Measurements from ENCODE around the gene NFIA. TPM values are rescaled to one million over a fixed set of nuclear protein-coding genes. Genes with fewer than 3 reads are reported as not detected.

NFIA gene
- total RNA-seq, 4 donors from 2014 or later = 32.0 to 160 (median 32.9) TPM

DNA sequence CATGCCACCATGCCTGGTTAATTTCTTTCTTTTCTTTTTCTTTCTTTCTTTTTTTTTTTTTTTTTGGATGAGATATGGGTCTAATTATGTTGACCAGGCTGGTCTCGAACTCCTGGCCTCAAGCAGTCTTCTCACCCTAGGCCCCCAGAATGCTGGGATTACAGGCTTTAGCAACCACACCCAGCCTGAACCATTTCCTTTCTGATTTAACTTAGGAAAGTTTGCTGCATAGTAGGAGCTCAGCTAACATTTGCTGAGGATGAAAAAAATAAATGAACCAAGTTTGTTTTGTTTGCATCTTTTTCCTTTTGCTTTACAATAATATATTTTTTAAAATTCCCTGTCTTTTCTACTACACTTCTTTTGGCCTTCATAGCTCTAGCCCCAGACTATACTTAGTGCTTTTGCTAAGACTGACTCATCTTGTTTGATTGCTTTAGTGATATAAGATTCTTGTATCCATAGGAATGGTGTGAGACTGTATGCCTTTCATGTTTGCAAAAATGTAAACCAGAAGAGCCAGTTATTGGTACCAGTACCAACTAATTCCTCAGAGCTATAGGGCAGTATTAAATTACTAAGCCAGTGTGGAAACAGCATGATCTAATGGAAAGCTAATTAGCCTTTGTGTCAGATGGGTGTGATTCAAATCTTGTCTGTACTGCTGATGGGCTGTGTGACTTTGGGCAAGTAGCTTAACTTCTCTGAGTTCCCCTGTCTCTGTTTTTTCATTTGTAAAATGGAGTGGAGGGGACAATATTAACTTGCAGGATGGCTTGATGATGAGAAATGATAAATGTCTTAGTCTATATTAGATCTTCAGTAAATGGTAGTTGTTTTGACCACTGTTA lies 66.9 kb downstream of the NFIA start:
- DNase-seq = no peak
- Histone ChIP-seq H3K27ac (no peak overlapping the region), H3K9me3 (no peaks in the 10 kb centered on the region), H3K4me3 (no peak overlapping the region), H3K4me1 (peaks cover 0 to 19% (median 0%) of the 10 kb centered on the region in 4 donors), H3K27me3 (no peaks in the 10 kb centered on the region), H3K36me3 (no peaks in the 10 kb centered on the region)
- TF ChIP-seq POLR2A (IDR thresholded peaks at IDR 0.05) (no peak), CTCF (IDR thresholded peaks at IDR 0.05) (no peak)

- Histone ChIP-seq H3K27ac (no peak overlapping the region), H3K36me3 (no peaks in the 10 kb centered on the region), H3K9me3 (no peaks in the 10 kb centered on the region), H3K27me3 (no peaks in the 10 kb centered on the region), H3K4me1 (peaks cover 0 to 19% (median 0%) of the 10 kb centered on the region in 4 donors), H3K4me3 (no peak overlapping the region)
- no peak for DNase-seq
- no peak for TF ChIP-seq POLR2A (IDR thresholded peaks at IDR 0.05)
Observed at GRCh38 chr1:61151565-61151964, 69.2 kb downstream of the NFIA start.

DNA sequence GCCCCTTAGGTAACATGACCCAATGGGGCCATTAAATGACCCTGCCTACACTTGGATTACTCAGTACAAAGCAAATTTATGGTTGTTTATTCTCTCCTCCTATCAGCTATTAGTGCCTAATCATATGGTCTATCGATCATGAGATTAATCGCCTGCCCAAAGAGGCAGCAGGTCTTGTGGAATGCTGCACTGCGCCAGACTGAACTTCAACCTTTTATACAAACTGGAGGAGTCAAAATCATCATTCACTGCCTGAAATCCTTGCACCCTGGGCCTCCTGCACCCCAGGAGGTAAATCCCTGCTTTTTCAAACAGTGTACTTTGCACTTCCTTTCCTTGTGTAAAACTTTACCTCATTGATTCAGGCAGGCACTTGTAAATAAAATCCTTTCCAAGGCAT lies 69.7 kb downstream of the NFIA start:
- no peak for DNase-seq

DNA sequence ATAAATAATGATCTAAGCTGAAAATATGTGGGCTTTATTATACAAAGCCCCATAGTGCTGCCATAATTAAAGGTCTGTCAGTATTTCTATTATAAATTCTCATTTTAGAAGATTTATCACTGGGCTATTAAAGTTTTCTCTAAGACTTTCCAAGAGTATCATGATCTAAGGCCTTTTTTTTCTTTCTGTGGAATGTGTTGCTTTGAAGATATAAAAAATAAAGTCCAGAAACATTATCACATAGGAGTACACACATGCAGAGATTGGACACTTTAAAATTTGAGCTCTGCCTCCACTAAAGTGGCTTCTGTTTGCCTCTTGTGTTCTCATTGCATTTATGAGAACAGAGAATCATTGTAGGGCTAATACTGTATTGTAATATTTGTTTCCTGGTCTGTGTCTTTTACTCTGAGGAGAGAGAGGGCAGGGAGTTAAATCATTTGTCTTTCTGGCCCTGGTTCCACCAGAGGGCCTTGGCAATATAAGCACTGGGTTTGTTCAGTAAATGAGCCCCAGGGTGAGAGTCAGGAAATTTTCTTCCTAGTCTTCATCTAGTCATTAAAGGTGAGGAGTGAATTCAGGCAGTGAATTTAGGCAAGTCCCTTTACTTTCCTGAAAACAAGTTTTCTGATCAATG lies 70.2 kb downstream of the NFIA start:
- Histone ChIP-seq H3K27ac (peak overlapping the region in 2 of 4 donors; percentile 1 to 3), H3K27me3 (no peaks in the 10 kb centered on the region), H3K36me3 (no peaks in the 10 kb centered on the region), H3K4me1 (peaks cover 0 to 23% (median 0%) of the 10 kb centered on the region in 4 donors), H3K9me3 (no peaks in the 10 kb centered on the region), H3K4me3 (no peak overlapping the region)
- no peak for DNase-seq
- TF ChIP-seq CTCF (IDR thresholded peaks at IDR 0.05) (no peak), POLR2A (IDR thresholded peaks at IDR 0.05) (no peak)

More for the DNA sequence above, 69.7 kb downstream of the NFIA start:
- TF ChIP-seq POLR2A (IDR thresholded peaks at IDR 0.05) = no peak
- no peak for TF ChIP-seq CTCF (IDR thresholded peaks at IDR 0.05)
- H3K4me3 ChIP-seq = no peak overlapping the region
- no peaks in the 10 kb centered on the region for H3K36me3 ChIP-seq
- H3K27ac ChIP-seq = peak overlapping the region in 2 of 4 donors; percentile 1 to 6
- no peaks in the 10 kb centered on the region for H3K9me3 ChIP-seq
- no peaks in the 10 kb centered on the region for H3K27me3 ChIP-seq
- H3K4me1 ChIP-seq = peaks cover 0 to 19% (median 0%) of the 10 kb centered on the region in 4 donors

DNA sequence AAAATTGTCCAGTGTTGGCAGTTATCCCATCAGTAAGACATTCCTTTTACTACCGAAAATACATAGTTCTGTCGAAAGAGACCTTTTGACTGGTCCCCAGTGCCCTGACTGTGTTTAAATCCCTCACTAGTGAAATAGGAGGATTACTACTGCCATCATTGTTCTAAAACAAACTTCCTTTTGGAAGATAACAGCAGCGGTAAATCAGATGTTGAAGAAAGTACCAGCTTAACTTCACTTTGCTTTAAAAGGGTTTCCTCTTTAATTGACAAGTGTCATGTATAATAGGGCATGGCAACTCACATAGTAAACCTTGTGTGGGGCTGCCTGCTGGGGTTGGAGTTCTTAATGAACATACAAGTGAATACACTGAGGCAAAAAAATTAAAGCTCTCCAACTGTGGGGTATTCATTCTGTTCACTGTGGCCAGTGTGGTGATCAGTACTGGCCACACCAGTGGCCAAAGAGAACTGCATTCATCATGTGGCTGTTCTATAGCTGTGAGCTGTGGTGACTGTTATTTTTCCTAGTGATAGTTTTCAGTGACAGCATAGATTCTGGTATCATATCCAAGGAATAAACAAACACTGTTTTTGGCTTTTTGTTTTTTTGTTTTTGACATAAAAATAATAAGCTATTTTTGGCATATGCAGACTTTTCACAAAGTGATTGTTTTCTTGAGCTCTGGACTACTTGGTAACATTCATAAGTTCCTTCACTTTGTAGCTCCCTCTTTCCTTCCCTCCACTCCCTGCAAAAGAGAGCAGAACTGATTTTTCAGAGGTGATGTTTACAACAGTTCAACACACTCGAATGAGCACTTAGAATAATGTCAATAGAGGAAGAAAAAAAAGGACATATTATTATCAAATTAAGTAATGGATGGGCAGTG lies 74.5 kb downstream of the NFIA start:
- H3K27ac ChIP-seq = no peak overlapping the region
- no peak for DNase-seq
- peaks cover 0 to 22% (median 4%) of the 10 kb centered on the region in 4 donors for H3K4me1 ChIP-seq

More for the DNA sequence above, 74.5 kb downstream of the NFIA start:
- no peaks in the 10 kb centered on the region for H3K36me3 ChIP-seq
- no peaks in the 10 kb centered on the region for H3K9me3 ChIP-seq
- TF ChIP-seq CTCF (IDR thresholded peaks at IDR 0.05) (no peak), POLR2A (IDR thresholded peaks at IDR 0.05) (no peak)
- no peak overlapping the region for H3K4me3 ChIP-seq
- no peaks in the 10 kb centered on the region for H3K27me3 ChIP-seq

Measured in Peyer's patch (tissue), 4 donors.